HCT116 (cell line): ENCODE measurements around the gene MEGF6. TPM values are rescaled to one million over a fixed set of nuclear protein-coding genes. Genes with fewer than 3 reads are reported as not detected.

ENCODE experiments used
- ATAC-seq: fragments of 200-7000 bp; cut with Tn5 transposase; 2 replicates; pipeline ENCODE4 v1.9.1; 2020; ENCODE audit warnings: mild to moderate bottlenecking, moderate library complexity
- BruUV-seq: library from RNA; stranded (reverse); fragments of 400-500 nt; replicated peaks from 2 replicates; lab custom pipeline; 2021; lab: Mats Ljungman, UMichigan
- CTCF ChIA-PET: fragments of 300-600 bp; sonication (Branson Sonifier 250); formaldehyde crosslinking; loops from one replicate; lab custom pipeline; 2021; ENCODE audit warnings: antibody characterized with exemption; lab: Charles Lee
- POLR2A ChIA-PET: fragments of 300-600, 350-600 bp; sonication (Branson Sonifier 250); formaldehyde crosslinking; loops from one replicate; lab custom pipeline; 2021; ENCODE audit warnings: antibody characterized with exemption; lab: Charles Lee
- RAD21 ChIA-PET, 2 experiments: fragments of 300-600 bp; sonication (Branson Sonifier 250); formaldehyde crosslinking; loops; one replicate each; lab custom pipeline; 2023; ENCODE audit warnings: low total read pairs in 2 of 2; ENCODE audit not compliant: uncharacterized antibody in 2 of 2, unreplicated experiment in 2 of 2, low non-redundant PET in 1 of 2; lab: Charles Lee
- DNase-seq: peaks from one replicate; pipeline ENCODE4 v3.0.0-alpha.2; 2010; ENCODE audit warnings: low read depth, low spot score
- H2AFZ ChIP-seq: fragments of 200-600 bp; shearing (Covaris generic), sonication (generic); 2 replicates; pipeline ENCODE4 v1.6.1; 2017; ENCODE audit warnings: low read depth, mixed run types, mixed read lengths, antibody characterized with exemption, low read length; ENCODE audit not compliant: poor library complexity, severe bottlenecking
- H3K27ac ChIP-seq: 2 replicates; pipeline ENCODE4 v1.5.1; 2012; ENCODE audit warnings: low read depth, low read length
- H3K27me3 ChIP-seq: fragments of 200-600 bp; sonication (generic); 2 replicates; pipeline ENCODE4 v1.6.1; 2016; ENCODE audit warnings: mixed run types, low read length, mixed read lengths; ENCODE audit not compliant: insufficient read depth
- H3K36me3 ChIP-seq, 2 experiments: fragments of 200-500 bp in 1 of 2; fragments of 200-600 bp in 1 of 2; sonication (Bioruptor generic) in 1 of 2; sonication (generic) in 1 of 2; 2 replicates each; pipeline versions ENCODE4 v1.5.1 to v1.6.1; 2014 to 2016; ENCODE audit warnings: low read length in 2 of 2, inconsistent platforms in 1 of 2, mixed read lengths in 1 of 2, mixed run types in 1 of 2; ENCODE audit not compliant: insufficient read depth in 2 of 2, control insufficient read depth in 1 of 2
- H3K4me1 ChIP-seq, 2 experiments: fragments of 200-600 bp in 1 of 2; sonication (generic) in 1 of 2; 2 replicates each; pipeline versions ENCODE4 v1.5.1 to v1.6.1; 2012 to 2017; ENCODE audit warnings: low read length in 2 of 2, inconsistent platforms in 1 of 2, mild to moderate bottlenecking in 1 of 2, mixed read lengths in 1 of 2, mixed run types in 1 of 2, moderate library complexity in 1 of 2; ENCODE audit not compliant: insufficient read depth in 2 of 2, control insufficient read depth in 1 of 2
- H3K4me2 ChIP-seq: fragments of 200-600 bp; sonication (generic); 2 replicates; pipeline ENCODE4 v1.6.1; 2017; ENCODE audit warnings: mixed run types, low read length, mixed read lengths
- H3K4me3 ChIP-seq, 2 experiments: fragments of 200-600 bp in 1 of 2; sonication (generic) in 1 of 2; replicated peaks in 1 of 2; 2 replicates each; pipeline ENCODE4 v1.5.1; 2011 to 2016; ENCODE audit warnings: low read length in 2 of 2, control low read depth in 1 of 2, low read depth in 1 of 2, mild to moderate bottlenecking in 1 of 2, mixed read lengths in 1 of 2, mixed run types in 1 of 2
- H3K79me2 ChIP-seq: fragments of 200-600 bp; sonication (generic); 2 replicates; pipeline ENCODE4 v1.6.1; 2017; ENCODE audit warnings: mild to moderate bottlenecking, mixed run types, low read length, moderate library complexity, mixed read lengths; ENCODE audit not compliant: insufficient read depth
- H3K9ac ChIP-seq: fragments of 200-600 bp; sonication (generic); 2 replicates; pipeline ENCODE4 v1.6.1; 2016; ENCODE audit warnings: low read length, mixed read lengths
- H3K9me2 ChIP-seq: fragments of 200-600 bp; sonication (generic), shearing (Covaris generic); 2 replicates; pipeline ENCODE4 v1.6.1; 2017; ENCODE audit warnings: mixed run types, mild to moderate bottlenecking, moderate library complexity; ENCODE audit not compliant: insufficient read depth
- H3K9me3 ChIP-seq, 2 experiments: fragments of 200-500 bp in 1 of 2; fragments of 200-600 bp in 1 of 2; sonication (Bioruptor generic) in 1 of 2; sonication (generic) in 1 of 2; 2 replicates each; pipeline ENCODE4 v1.6.1; 2014 to 2017; ENCODE audit warnings: low read length in 2 of 2, mixed read lengths in 2 of 2, inconsistent platforms in 1 of 2, low read depth in 1 of 2, mild to moderate bottlenecking in 1 of 2, mixed run types in 1 of 2, moderate library complexity in 1 of 2; ENCODE audit not compliant: control insufficient read depth in 1 of 2, insufficient read depth in 1 of 2
- H4K20me1 ChIP-seq: fragments of 200-600 bp; sonication (generic), shearing (Covaris generic); 2 replicates; pipeline ENCODE4 v1.6.1; 2017; ENCODE audit warnings: mixed run types, mild to moderate bottlenecking, moderate library complexity; ENCODE audit not compliant: insufficient read depth
- ELF1 ChIP-seq: IDR thresholded peaks from 2 replicates; pipeline ENCODE4 v1.6.1; 2012; ENCODE audit warnings: low read depth, borderline replicate concordance
- EZH2 ChIP-seq: fragments of 200-600 bp; sonication (generic); IDR thresholded peaks from 2 replicates; pipeline ENCODE4 v1.6.1; 2017; ENCODE audit warnings: antibody characterized with exemption, mixed run types
- EZH2phosphoT487 ChIP-seq: fragments of 200-600 bp; IDR thresholded peaks from 2 replicates; pipeline ENCODE4 v1.6.1; 2018; ENCODE audit warnings: antibody characterized with exemption, borderline replicate concordance
- FOSL1 ChIP-seq: IDR thresholded peaks from 2 replicates; pipeline ENCODE4 v1.6.1; 2012; ENCODE audit warnings: low read depth
- JUND ChIP-seq: IDR thresholded peaks from 2 replicates; pipeline ENCODE4 v1.6.1; 2012
- SRF ChIP-seq: IDR thresholded peaks from 2 replicates; pipeline ENCODE4 v1.6.1; 2012; ENCODE audit warnings: low read depth
- ZFX ChIP-seq: fragments of 450-650 bp; IDR thresholded peaks from 2 replicates; pipeline ENCODE4 v1.6.1; 2017
- intact Hi-C: fragments of 100-400 bp; cut with micrococcal nuclease; formaldehyde crosslinking; loops from 2 replicates; pipeline ENCODE4 v1.10.0; 2022
- total RNA-seq: library from RNA; stranded (reverse); gene quantifications from one replicate; pipeline ENCODE4 v1.2.1, GENCODE V29; 2021; ENCODE audit not compliant: unreplicated experiment
- TF ChIP-seq, protein P1 (sequence below): IDR thresholded peaks from 2 replicates; pipeline ENCODE4 v1.6.1; 2012; ENCODE audit warnings: low read depth
- TF ChIP-seq, protein P2 (sequence below), 3 experiments: fragments of 200-600 bp in 1 of 3; sonication (generic) in 1 of 3; IDR thresholded peaks in 2 of 3; conservative IDR thresholded peaks in 1 of 3; 2 replicates each; pipeline ENCODE4 v1.5.1; 2012 to 2017; ENCODE audit warnings: low read depth in 2 of 3, low read length in 2 of 3, antibody characterized with exemption in 1 of 3, borderline replicate concordance in 1 of 3, control low read depth in 1 of 3, mild to moderate bottlenecking in 1 of 3, mixed read lengths in 1 of 3, mixed run types in 1 of 3, moderate library complexity in 1 of 3; ENCODE audit not compliant: insufficient read depth in 1 of 3

The MEGF6 gene
- total RNA-seq, 1 experiment from 2014 or later = 47.6 TPM

DNA sequence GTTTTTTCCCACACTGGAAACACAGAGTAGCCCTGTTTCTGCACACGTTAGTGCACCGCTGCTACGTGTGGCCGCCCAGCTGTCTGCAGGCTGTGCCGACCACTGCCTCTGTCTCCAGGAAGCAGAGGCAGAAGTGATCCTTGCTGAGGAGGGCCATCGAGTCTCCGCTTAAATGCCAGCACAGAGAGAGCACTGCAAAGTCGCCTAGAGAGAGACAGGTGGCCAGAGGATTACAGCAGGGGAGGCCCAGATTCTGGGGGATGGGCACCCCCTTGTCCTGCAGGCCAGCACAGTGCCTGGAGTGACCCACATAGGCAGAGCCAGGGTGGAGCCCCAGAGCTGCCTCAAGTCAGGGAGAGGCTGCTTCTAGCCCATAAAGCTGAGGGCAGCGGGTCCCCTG lies 19.6 kb upstream of the MEGF6 start:
- TF ChIP-seq, protein P1, sequence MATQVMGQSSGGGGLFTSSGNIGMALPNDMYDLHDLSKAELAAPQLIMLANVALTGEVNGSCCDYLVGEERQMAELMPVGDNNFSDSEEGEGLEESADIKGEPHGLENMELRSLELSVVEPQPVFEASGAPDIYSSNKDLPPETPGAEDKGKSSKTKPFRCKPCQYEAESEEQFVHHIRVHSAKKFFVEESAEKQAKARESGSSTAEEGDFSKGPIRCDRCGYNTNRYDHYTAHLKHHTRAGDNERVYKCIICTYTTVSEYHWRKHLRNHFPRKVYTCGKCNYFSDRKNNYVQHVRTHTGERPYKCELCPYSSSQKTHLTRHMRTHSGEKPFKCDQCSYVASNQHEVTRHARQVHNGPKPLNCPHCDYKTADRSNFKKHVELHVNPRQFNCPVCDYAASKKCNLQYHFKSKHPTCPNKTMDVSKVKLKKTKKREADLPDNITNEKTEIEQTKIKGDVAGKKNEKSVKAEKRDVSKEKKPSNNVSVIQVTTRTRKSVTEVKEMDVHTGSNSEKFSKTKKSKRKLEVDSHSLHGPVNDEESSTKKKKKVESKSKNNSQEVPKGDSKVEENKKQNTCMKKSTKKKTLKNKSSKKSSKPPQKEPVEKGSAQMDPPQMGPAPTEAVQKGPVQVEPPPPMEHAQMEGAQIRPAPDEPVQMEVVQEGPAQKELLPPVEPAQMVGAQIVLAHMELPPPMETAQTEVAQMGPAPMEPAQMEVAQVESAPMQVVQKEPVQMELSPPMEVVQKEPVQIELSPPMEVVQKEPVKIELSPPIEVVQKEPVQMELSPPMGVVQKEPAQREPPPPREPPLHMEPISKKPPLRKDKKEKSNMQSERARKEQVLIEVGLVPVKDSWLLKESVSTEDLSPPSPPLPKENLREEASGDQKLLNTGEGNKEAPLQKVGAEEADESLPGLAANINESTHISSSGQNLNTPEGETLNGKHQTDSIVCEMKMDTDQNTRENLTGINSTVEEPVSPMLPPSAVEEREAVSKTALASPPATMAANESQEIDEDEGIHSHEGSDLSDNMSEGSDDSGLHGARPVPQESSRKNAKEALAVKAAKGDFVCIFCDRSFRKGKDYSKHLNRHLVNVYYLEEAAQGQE = no peak
- no peak for TF ChIP-seq EZH2phosphoT487
- no peak for TF ChIP-seq FOSL1
- TF ChIP-seq, protein P2, sequence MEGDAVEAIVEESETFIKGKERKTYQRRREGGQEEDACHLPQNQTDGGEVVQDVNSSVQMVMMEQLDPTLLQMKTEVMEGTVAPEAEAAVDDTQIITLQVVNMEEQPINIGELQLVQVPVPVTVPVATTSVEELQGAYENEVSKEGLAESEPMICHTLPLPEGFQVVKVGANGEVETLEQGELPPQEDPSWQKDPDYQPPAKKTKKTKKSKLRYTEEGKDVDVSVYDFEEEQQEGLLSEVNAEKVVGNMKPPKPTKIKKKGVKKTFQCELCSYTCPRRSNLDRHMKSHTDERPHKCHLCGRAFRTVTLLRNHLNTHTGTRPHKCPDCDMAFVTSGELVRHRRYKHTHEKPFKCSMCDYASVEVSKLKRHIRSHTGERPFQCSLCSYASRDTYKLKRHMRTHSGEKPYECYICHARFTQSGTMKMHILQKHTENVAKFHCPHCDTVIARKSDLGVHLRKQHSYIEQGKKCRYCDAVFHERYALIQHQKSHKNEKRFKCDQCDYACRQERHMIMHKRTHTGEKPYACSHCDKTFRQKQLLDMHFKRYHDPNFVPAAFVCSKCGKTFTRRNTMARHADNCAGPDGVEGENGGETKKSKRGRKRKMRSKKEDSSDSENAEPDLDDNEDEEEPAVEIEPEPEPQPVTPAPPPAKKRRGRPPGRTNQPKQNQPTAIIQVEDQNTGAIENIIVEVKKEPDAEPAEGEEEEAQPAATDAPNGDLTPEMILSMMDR (IDR thresholded peaks at IDR 0.05 in 2 of 3, conservative IDR thresholded peaks at IDR 0.05 in 1 of 3; ENCODE audit: borderline replicate concordance in 1 of 3, insufficient read depth in 1 of 3, low read depth in 2 of 3, low read length in 2 of 3) = no peak
- no peak for TF ChIP-seq JUND
- TF ChIP-seq ELF1 = no peak
- TF ChIP-seq ZFX = no peak
- TF ChIP-seq EZH2 = no peak
- no peak for TF ChIP-seq SRF
- ChIA-PET RAD21 (no interaction called here), POLR2A (no interaction called here), CTCF (no interaction called here)
- Histone ChIP-seq H4K20me1 (no peaks in the 10 kb centered on the region), H3K27me3 (no peaks in the 10 kb centered on the region), H2AFZ (no peak overlapping the region), H3K9me3 (no peaks in the 10 kb centered on the region), H3K9me2 (no peaks in the 10 kb centered on the region), H3K79me2 (no peaks in the 10 kb centered on the region), H3K4me1 (peaks cover 0 to 6% of the 10 kb centered on the region in 2 experiments; a peak in 2 of 4 replicates), H3K27ac (no peak overlapping the region), H3K36me3 (peaks cover 11 to 14% of the 10 kb centered on the region in 2 experiments; a peak in 3 of 4 replicates), H3K4me3 (no peak overlapping the region), H3K9ac (no peak overlapping the region), H3K4me2 (no peak overlapping the region)
- intact Hi-C loops = no loop called here
- ATAC-seq (no peak), DNase-seq (no peak)
- no TSS peak for BruUV-seq
